ENCODE results near the gene EPHA10. TPM values are rescaled to one million over a fixed set of nuclear protein-coding genes. Genes with fewer than 3 reads are reported as not detected.

EPHA10 gene
- total and polyA plus RNA-seq, 5 experiments from 2014 or later, result not detected

GRCh38 chr1:37725851-37726613, 38.9 kb downstream of the EPHA10 start:
- POLR2A ChIA-PET, result no interaction called here
- Mint-ChIP-seq H3K27ac (no peak overlapping the region), H3K27me3 (peaks cover 3 to 46% (median 28%) of the 10 kb centered on the region in 5 donors), H3K36me3 (no peaks in the 10 kb centered on the region), H3K4me3 (no peak overlapping the region), H3K9me3 (no peaks in the 10 kb centered on the region), H3K4me1 (no peaks in the 10 kb centered on the region)
- ATAC-seq, result no peak
- no peak for DNase-seq

GRCh38 chr1:37724575-37724974, 40.3 kb downstream of the EPHA10 start:
- H3K9me3 Mint-ChIP-seq, result no peaks in the 10 kb centered on the region
- peaks cover 2 to 46% (median 25%) of the 10 kb centered on the region in 5 donors for H3K27me3 Mint-ChIP-seq
- no peaks in the 10 kb centered on the region for H3K36me3 Mint-ChIP-seq
- DNase-seq, result no peak
- H3K4me3 Mint-ChIP-seq, result no peak overlapping the region
- no peaks in the 10 kb centered on the region for H3K4me1 Mint-ChIP-seq
- no peak overlapping the region for H3K27ac Mint-ChIP-seq
- ATAC-seq, result no peak
- POLR2A ChIA-PET, result no interaction called here

GRCh38 chr1:37723390-37724078, 41.4 kb downstream of the EPHA10 start:
- Mint-ChIP-seq H3K27me3 (peaks cover 2 to 42% (median 23%) of the 10 kb centered on the region in 5 donors), H3K4me3 (no peak overlapping the region), H3K36me3 (no peaks in the 10 kb centered on the region), H3K27ac (peak overlapping the region in 2 of 10 donors; percentile 14 to 53), H3K9me3 (no peaks in the 10 kb centered on the region), H3K4me1 (no peaks in the 10 kb centered on the region)
- no peak for DNase-seq
- no peak for ATAC-seq
- POLR2A ChIA-PET, result no interaction called here

DNA sequence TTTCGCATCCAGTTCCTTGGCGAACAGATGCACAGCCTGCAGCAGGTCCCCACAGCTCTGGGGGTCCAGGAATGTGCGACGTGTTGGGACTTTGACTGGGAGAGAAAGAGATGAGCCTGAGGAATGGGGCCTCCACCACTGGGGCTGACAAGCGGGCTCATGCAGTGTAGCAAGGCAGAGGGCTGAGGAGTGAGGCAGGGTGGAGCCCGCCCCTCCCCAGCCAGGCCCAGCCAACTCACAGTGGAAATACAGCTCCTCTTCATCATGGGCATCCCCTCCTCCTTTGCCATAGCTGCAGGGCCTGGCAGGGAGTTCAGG, 41.9 kb downstream of the EPHA10 start:
- no peak overlapping the region for H3K27ac Mint-ChIP-seq
- DNase-seq, result no peak
- no peaks in the 10 kb centered on the region for H3K4me1 Mint-ChIP-seq
- H3K27me3 Mint-ChIP-seq, result peaks cover 2 to 37% (median 19%) of the 10 kb centered on the region in 5 donors
- H3K4me3 Mint-ChIP-seq, result no peak overlapping the region
- H3K9me3 Mint-ChIP-seq, result no peaks in the 10 kb centered on the region
- H3K36me3 Mint-ChIP-seq, result no peaks in the 10 kb centered on the region
- no peak for ATAC-seq
- POLR2A ChIA-PET, result no interaction called here

- H3K27ac Mint-ChIP-seq, result no peak overlapping the region
- H3K36me3 Mint-ChIP-seq, result no peaks in the 10 kb centered on the region
- ATAC-seq (no peak), DNase-seq (no peak)
- no peaks in the 10 kb centered on the region for H3K4me1 Mint-ChIP-seq
- no peaks in the 10 kb centered on the region for H3K9me3 Mint-ChIP-seq
- H3K27me3 Mint-ChIP-seq, result peaks cover 2 to 31% (median 13%) of the 10 kb centered on the region in 5 donors
- POLR2A ChIA-PET, result no interaction called here
- no peak overlapping the region for H3K4me3 Mint-ChIP-seq
Observed at GRCh38 chr1:37722181-37723071, 42.5 kb downstream of the EPHA10 start.

- DNase-seq (no peak), ATAC-seq (no peak)
- H3K27me3 Mint-ChIP-seq, result peaks cover 2 to 33% (median 12%) of the 10 kb centered on the region in 5 donors
- POLR2A ChIA-PET, result no interaction called here
- H3K36me3 Mint-ChIP-seq, result no peaks in the 10 kb centered on the region
- H3K27ac Mint-ChIP-seq, result no peak overlapping the region
- no peaks in the 10 kb centered on the region for H3K9me3 Mint-ChIP-seq
- no peak overlapping the region for H3K4me3 Mint-ChIP-seq
- H3K4me1 Mint-ChIP-seq, result no peaks in the 10 kb centered on the region
Observed at GRCh38 chr1:37721565-37721964, 43.4 kb downstream of the EPHA10 start.

DNA sequence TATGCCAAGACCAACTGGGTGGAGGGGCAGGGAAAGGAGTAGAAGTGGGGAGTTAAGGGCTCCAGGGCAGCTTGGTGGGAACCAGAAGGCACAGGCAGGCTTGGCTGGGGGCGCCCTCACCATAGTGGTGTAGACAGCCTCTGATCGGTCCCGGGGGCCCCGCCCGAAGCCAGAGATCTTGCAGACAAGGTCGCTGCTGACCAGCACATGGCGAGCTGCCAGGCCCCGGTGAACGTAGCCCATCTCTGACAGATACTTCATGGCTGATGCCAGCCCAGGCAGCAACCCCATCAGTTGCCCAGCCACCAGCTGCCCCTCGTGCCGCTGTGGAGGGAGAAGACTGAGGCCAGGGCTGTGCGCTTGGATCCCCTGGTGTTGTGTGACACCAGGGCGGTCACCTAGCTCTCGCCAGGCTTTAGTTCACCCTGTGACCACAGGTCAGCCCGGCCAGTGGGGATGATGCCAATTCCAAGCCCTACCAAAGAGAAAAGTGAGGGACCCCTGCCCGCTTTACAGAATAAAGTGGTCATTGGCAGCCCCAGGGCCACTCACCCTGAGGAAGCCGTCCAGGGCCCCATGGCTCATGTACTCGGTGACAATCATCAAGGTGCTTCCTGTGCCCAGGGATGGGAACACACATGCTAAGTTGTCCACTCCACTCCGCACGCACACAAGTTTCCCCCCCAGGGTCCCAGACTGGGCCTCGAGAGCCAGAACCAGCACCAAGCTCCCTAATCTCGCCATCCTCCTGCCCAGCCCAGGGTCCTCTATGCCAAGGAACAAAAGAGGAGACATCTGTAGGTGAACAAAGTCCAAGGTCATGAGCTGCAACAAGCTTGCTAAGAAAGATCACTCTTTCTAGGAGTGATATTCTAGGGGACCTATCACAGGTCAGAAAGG, 44.4 kb downstream of the EPHA10 start:
- H3K4me1 Mint-ChIP-seq, result no peaks in the 10 kb centered on the region
- H3K9me3 Mint-ChIP-seq, result no peaks in the 10 kb centered on the region
- no peak overlapping the region for H3K4me3 Mint-ChIP-seq
- DNase-seq, result no peak
- peaks cover 2 to 33% (median 9%) of the 10 kb centered on the region in 5 donors for H3K27me3 Mint-ChIP-seq
- H3K27ac Mint-ChIP-seq, result no peak overlapping the region
- POLR2A ChIA-PET, result no interaction called here
- no peaks in the 10 kb centered on the region for H3K36me3 Mint-ChIP-seq
- no peak for ATAC-seq

DNA sequence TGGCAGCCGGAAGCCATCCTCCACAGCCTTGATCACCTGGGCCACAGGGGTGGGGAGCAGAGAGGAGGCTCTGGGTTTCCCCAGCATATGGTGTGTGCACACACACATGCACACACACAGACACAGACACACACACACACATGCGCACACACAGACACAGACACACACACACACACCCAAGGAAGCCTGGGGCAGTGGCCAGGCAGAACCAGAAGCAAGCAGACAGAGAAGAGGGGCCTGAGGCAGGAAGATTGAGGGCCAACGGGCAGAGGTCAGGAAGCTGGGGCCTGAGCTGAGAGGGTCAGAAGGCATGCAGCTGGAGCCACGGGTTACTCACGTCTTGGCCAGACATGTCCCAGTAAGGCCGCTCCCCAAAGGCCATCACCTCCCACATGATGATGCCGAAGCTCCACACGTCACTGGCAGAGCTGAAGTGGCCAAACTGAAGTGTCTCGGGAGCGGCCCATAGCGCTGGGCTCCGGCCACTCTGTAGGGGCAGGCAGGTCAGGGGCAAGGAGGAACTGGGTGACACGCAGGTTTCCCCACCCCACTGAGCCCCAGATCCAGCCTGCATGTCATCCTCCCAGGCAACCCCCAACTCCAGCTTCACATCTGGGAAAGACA, 45.2 kb downstream of the EPHA10 start:
- Mint-ChIP-seq H3K36me3 (no peaks in the 10 kb centered on the region), H3K27ac (no peak overlapping the region), H3K4me1 (no peaks in the 10 kb centered on the region)

GRCh38 chr1:37718901-37719571, 45.9 kb downstream of the EPHA10 start:
- no peaks in the 10 kb centered on the region for H3K36me3 Mint-ChIP-seq
- POLR2A ChIA-PET, result no interaction called here
- H3K27ac Mint-ChIP-seq, result no peak overlapping the region
- no peak for DNase-seq
- H3K4me3 Mint-ChIP-seq, result no peak overlapping the region
- ATAC-seq, result no peak
- no peaks in the 10 kb centered on the region for H3K4me1 Mint-ChIP-seq
- peaks cover 0 to 19% (median 3%) of the 10 kb centered on the region in 5 donors for H3K27me3 Mint-ChIP-seq
- no peaks in the 10 kb centered on the region for H3K9me3 Mint-ChIP-seq

More for the DNA sequence above, 45.2 kb downstream of the EPHA10 start:
- H3K27me3 Mint-ChIP-seq, result peaks cover 2 to 25% (median 8%) of the 10 kb centered on the region in 5 donors
- POLR2A ChIA-PET, result no interaction called here
- DNase-seq (no peak), ATAC-seq (no peak)
- no peaks in the 10 kb centered on the region for H3K9me3 Mint-ChIP-seq
- H3K4me3 Mint-ChIP-seq, result no peak overlapping the region

- H3K27me3 Mint-ChIP-seq, result peaks cover 0 to 13% (median 1%) of the 10 kb centered on the region in 5 donors
- DNase-seq (no peak), ATAC-seq (no peak)
- H3K4me1 Mint-ChIP-seq, result no peaks in the 10 kb centered on the region
- POLR2A ChIA-PET, result no interaction called here
- no peaks in the 10 kb centered on the region for H3K36me3 Mint-ChIP-seq
- H3K9me3 Mint-ChIP-seq, result no peaks in the 10 kb centered on the region
- H3K4me3 Mint-ChIP-seq, result no peak overlapping the region
- H3K27ac Mint-ChIP-seq, result no peak overlapping the region
Observed at GRCh38 chr1:37718181-37718900, 46.6 kb downstream of the EPHA10 start.

DNA sequence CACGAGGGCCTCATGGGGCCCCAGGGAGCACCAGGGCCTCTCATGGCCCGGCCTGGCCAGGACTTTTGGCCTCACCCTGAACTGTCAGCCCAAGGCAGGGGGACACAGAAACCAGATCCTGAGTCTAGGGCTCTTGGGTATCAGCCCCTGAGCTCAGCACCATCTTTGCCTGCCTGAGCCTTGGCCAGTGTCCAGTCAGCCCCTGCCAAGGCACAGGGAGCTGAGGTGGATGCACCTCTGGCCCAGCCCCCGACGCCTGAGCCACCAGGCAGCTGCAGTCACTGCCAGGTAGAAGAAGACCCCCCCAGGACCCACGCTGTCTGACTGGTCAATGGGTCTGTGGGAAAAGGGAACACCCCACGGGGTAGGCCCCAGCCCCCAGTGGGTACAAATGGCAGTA, 47.3 kb downstream of the EPHA10 start:
- POLR2A ChIA-PET, result no interaction called here
- no peak for DNase-seq
- Mint-ChIP-seq H3K4me3 (no peak overlapping the region), H3K4me1 (no peaks in the 10 kb centered on the region), H3K36me3 (no peaks in the 10 kb centered on the region), H3K9me3 (no peaks in the 10 kb centered on the region), H3K27me3 (peaks cover 0 to 13% (median 1%) of the 10 kb centered on the region in 5 donors), H3K27ac (no peak overlapping the region)
- ATAC-seq, result no peak

Data from naive thymus-derived CD8-positive, alpha-beta T cell (primary cell).